HepG2 (cell line): ENCODE data around the gene DCTN4. TPM values are rescaled to one million over a fixed set of nuclear protein-coding genes. Genes with fewer than 3 reads are reported as not detected.

Source experiments
- CCDC6 ChIP-seq: sonication (generic); formaldehyde crosslinking; IDR thresholded peaks from 2 replicates; pipeline ENCODE4 v1.8.1; 2022; ENCODE audit warnings: mild to moderate bottlenecking, missing genetic modification reagents, moderate library complexity
- ESRRA ChIP-seq: sonication (generic); formaldehyde crosslinking; IDR thresholded peaks from 2 replicates; pipeline ENCODE4 v1.5.1; 2020; ENCODE audit warnings: mild to moderate bottlenecking, low read depth, missing genetic modification reagents
- HNF4G ChIP-seq, 2 experiments: sonication (generic) in 1 of 2; formaldehyde crosslinking in 1 of 2; IDR thresholded peaks; 2 replicates each; pipeline versions ENCODE4 v1.4.0 to v1.6.1; 2011 to 2020; ENCODE audit warnings: borderline replicate concordance in 2 of 2, low read depth in 2 of 2, mild to moderate bottlenecking in 2 of 2, low read length in 1 of 2, missing genetic modification reagents in 1 of 2, moderate library complexity in 1 of 2
- MAF1 ChIP-seq: sonication (generic); formaldehyde crosslinking; IDR thresholded peaks from 2 replicates; pipeline ENCODE4 v1.5.0; 2020; ENCODE audit warnings: missing genetic modification reagents, borderline replicate concordance
- MIER3 ChIP-seq: IDR thresholded peaks from 2 replicates; pipeline ENCODE4 v1.6.1; 2016; ENCODE audit warnings: missing compliant biosample characterization, borderline replicate concordance
- NONO ChIP-seq, 2 experiments: fragments of 450-650 bp in 1 of 2; sonication (generic) in 1 of 2; formaldehyde crosslinking in 1 of 2; IDR thresholded peaks in 1 of 2; conservative IDR thresholded peaks in 1 of 2; 2 replicates each; pipeline versions ENCODE4 v1.6.1 to v1.8.0; 2017 to 2022; ENCODE audit warnings: mild to moderate bottlenecking in 1 of 2, missing genetic modification reagents in 1 of 2, moderate library complexity in 1 of 2
- NR2F1 ChIP-seq, 2 experiments: fragments of 450-650 bp in 1 of 2; formaldehyde crosslinking in 1 of 2; IDR thresholded peaks; 2 replicates each; pipeline versions ENCODE4 v1.5.0 to v1.6.1; 2016 to 2020; ENCODE audit warnings: mild to moderate bottlenecking in 1 of 2, missing compliant biosample characterization in 1 of 2, missing genetic modification reagents in 1 of 2, moderate library complexity in 1 of 2
- PRPF4 ChIP-seq: fragments of 200-400 bp; formaldehyde crosslinking; IDR thresholded peaks from 2 replicates; pipeline ENCODE4 v1.6.1; 2016; ENCODE audit warnings: low read length, low read depth; ENCODE audit not compliant: poor library complexity, severe bottlenecking
- RFX1 ChIP-seq: fragments of 450-650 bp; IDR thresholded peaks from 2 replicates; pipeline ENCODE4 v1.6.1; 2017
- RXRA ChIP-seq: sonication (generic); formaldehyde crosslinking; IDR thresholded peaks from 2 replicates; pipeline ENCODE4 v1.5.1; 2020; ENCODE audit warnings: missing genetic modification reagents
- RXRB ChIP-seq: IDR thresholded peaks from 2 replicates; pipeline ENCODE4 v1.6.1; 2016; ENCODE audit warnings: borderline replicate concordance, missing genetic modification reagents, missing compliant biosample characterization
- SP2 ChIP-seq: sonication (generic); formaldehyde crosslinking; IDR thresholded peaks from 2 replicates; pipeline ENCODE4 v1.5.1; 2020; ENCODE audit warnings: mild to moderate bottlenecking, missing genetic modification reagents
- ZBED4 ChIP-seq: sonication (generic); formaldehyde crosslinking; IDR thresholded peaks from 2 replicates; pipeline ENCODE4 v1.4.0; 2020; ENCODE audit warnings: missing genetic modification reagents, borderline replicate concordance
- ZEB1 ChIP-seq: IDR thresholded peaks from 2 replicates; pipeline ENCODE4 v1.6.1; 2012; ENCODE audit warnings: mild to moderate bottlenecking, low read depth, inconsistent platforms; ENCODE audit not compliant: insufficient replicate concordance
- ZFP91 ChIP-seq: sonication (generic); formaldehyde crosslinking; IDR thresholded peaks from 2 replicates; pipeline ENCODE4 v1.9.0; 2022; ENCODE audit warnings: missing genetic modification reagents, mild to moderate bottlenecking, borderline replicate concordance
- ZNF274 ChIP-seq: sonication (generic); formaldehyde crosslinking; IDR thresholded peaks from 2 replicates; pipeline ENCODE4 v1.5.1; 2020; ENCODE audit warnings: mild to moderate bottlenecking, missing genetic modification reagents
- ZNF800 ChIP-seq: sonication (generic); formaldehyde crosslinking; IDR thresholded peaks from 2 replicates; pipeline ENCODE4 v1.4.0; 2020; ENCODE audit warnings: missing genetic modification reagents
- polyA plus RNA-seq, 8 experiments: library from polyadenylated mRNA; depleted of rRNA in 3 of 8; stranded (reverse) in 7 of 8; unstranded in 1 of 8; fragments of >200 nt; fragmentation: Illumina TruSeq in 4 of 8; extraction: Trizol in 4 of 8; gene quantifications; 2 replicates each; pipeline versions ENCODE4 v1.2.1 to v1.2.3, GENCODE V29; 2011 to 2016; ENCODE audit warnings: low read depth in 4 of 8, missing spikeins in 1 of 8, mixed read lengths in 1 of 8; ENCODE audit not compliant: insufficient read depth in 1 of 8
- total RNA-seq, 5 experiments: library from RNA; depleted of rRNA; stranded (reverse); fragments of >200 nt; fragmentation: Illumina TruSeq; extraction: Trizol; gene quantifications; 2 replicates each; pipeline ENCODE4 v1.2.3, GENCODE V29; 2016; ENCODE audit warnings: low read depth in 1 of 5

DCTN4 gene
- total and polyA plus RNA-seq, 2 of the 13 experiments (the other 11 are each of a cell fraction or from before 2014, with no cell fraction given), result 24.1 to 26.9 TPM

GRCh38 chr5:150700594-150701377 is 58.0 kb downstream of the DCTN4 start, which contains the start of gene RBM22 (continued):
- TF ChIP-seq ZNF800 (no peak), RFX1 (no peak), ZNF274 (CRISPR knock-in tag) (peak; percentile 87; the same call in 1 of the 2 replicates), NR2F1 (CRISPR knock-in tag; IDR thresholded peaks at IDR 0.05) (no peak), ZBED4 (CRISPR knock-in tag) (0 out of 2 replicates have a peak, but pooled peaks have one; percentile 39), ZFP91 (CRISPR knock-in tag) (peak; percentile 87; the same call in 1 of the 2 replicates), MIER3 (CRISPR knock-in tag) (peak; percentile 37; the same call in 1 of the 2 replicates), NONO (IDR thresholded peaks at IDR 0.05) (no peak), NONO (CRISPR knock-in tag; conservative IDR thresholded peaks at IDR 0.05) (peak; percentile 81; the same call in 1 of the 2 replicates), SP2 (CRISPR knock-in tag) (no peak; the same call in 1 of the 2 replicates), RXRA (CRISPR knock-in tag) (no peak; the same call in 1 of the 2 replicates), RXRB (peak; percentile 28; the same call in 1 of the 2 replicates), MAF1 (CRISPR knock-in tag) (0 out of 2 replicates have a peak, but pooled peaks have one; percentile 38), HNF4G (IDR thresholded peaks at IDR 0.05; ENCODE audit: borderline replicate concordance, low read depth, low read length) (0 out of 2 replicates have a peak, but pooled peaks have one; percentile 8), HNF4G (CRISPR knock-in tag; IDR thresholded peaks at IDR 0.05; ENCODE audit: borderline replicate concordance, low read depth) (0 out of 2 replicates have a peak, but pooled peaks have one; percentile 23), ZEB1 (no peak), ESRRA (peak; percentile 67; the same call in 1 of the 2 replicates), CCDC6 (CRISPR knock-in tag) (peak; percentile 38; the same call in 1 of the 2 replicates), PRPF4 (no peak)
